ENCODE data around the gene UPF1.

The UPF1 gene

DNA sequence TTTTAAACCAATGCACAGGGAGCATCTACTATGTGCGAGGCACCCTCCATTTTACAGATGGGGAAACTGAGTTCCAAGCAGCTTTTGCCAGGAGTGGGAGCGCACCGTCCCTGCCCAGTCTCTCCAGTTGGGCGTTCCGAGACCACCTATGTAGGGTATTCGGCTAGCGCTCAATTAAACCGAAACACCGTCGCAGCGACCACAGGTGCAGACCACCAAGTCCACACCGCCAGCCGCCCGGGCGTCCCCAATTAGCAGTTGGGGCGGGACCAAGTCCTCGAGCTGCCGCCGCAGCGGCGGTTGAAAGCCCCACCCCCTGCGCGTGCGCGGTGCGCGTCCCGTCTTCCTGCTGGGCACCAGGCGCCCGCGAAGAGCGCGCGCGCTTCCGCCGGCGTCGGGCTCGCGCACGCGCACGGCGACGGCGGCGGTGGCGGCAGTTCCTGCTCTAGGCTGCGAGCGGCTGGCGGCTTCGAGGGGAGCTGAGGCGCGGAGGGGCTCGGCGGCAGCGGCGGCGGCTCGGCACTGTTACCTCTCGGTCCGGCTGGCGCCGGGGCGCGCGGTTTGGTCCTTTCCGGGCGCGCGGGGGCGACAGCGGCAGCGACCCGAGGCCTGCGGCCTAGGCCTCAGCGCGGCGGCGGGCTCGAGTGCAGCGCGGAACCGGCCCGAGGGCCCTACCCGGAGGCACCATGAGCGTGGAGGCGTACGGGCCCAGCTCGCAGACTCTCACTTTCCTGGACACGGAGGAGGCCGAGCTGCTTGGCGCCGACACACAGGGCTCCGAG lies at the start of gene UPF1:
UPF1 (plus strand) TSS at position 436 of the 782 bp plus-strand sequence; CDS start at position 687, 251 bp downstream.
- peak; percentile 95 for DNase-seq

DNA sequence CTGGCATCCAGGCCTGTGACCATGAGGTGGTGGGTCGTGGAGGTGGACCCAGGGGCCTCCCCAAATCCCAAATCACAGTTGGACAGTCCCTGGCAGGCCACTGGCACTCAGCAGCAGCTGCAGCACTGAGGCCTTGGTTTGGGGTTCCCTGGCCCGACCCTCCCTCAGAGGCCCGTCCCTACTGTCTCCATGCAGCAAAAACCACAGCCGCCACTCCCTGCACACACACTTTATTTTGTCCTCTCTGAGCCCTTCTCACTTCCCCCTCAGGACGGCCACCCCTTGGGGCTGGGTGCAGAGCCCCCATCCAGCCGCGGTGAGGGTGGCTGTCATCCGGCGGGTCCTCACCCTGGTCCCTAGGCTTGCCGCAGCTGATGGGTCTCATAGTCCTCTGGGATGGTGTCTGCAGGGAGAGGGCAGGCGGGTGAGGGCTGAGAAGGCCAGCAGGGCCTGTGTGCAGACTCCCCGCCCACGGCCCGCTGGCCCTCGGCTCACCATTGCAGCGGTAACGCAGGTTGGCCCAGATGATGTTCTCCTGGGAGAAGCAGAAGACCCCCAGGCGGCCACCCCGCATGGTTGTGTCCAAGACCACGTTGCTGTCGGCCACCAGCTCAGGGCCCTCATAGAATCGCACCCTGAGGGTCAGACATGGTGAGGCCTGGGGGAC lies 49.1 kb upstream of the UPF1 start:
- no peak for DNase-seq

DNA sequence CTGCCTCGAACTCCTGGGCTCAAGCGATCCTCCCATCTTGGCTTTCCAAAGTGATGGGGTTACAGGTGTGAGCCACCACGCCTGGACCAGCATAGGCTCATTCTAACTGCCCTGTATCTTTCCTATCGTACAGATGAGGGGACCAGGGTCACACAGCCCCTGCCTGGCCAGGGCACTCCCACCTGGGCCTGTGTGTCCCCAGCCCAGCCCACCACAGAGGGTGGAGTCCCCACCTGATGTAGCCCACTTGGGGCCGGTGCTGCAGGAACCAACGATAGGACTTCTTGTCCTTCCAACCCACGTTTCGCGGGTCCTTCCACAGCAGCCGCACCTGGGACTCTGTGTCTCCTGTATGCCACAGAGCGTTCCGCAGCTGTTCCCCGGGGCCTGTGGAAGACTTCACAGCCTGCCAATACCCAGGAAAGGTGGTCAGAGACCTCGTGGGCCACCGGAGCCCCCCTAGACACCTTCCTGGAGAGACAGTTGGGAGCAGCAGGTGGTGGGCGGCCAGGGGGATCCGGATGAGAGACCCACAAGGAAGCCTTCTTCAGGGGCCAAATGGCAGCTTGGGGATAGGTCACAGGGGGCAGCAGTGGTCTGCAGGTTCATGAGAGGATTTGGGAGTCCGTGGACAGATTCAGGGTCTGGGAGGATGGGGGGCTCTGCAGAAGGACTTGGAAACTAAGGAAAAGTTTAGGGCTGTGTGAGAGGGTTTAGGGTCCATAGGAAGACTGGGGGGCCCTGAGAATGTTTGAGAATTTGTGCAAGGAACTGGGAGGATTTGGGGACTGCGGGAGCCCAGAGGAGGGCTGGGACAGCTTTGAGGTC lies 47.6 kb upstream of the UPF1 start:
- DNase-seq, result no peak

DNA sequence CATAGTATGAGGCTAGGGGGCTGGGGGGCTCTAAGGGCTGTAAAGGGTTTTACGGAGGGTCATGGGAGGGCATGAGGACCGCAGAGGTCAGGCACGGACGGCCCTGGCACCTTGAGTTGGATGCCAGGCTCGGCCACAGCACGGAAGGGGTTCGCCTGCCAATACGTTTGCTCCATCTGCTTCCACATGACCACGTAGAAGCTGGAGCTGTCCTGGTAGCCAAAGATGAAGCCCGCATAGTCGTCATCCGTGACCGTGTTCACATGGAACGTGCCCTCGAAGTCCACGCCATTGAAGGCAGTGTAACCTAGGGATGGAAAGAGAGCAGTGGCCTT lies 47.0 kb upstream of the UPF1 start:
- no peak for DNase-seq

DNA sequence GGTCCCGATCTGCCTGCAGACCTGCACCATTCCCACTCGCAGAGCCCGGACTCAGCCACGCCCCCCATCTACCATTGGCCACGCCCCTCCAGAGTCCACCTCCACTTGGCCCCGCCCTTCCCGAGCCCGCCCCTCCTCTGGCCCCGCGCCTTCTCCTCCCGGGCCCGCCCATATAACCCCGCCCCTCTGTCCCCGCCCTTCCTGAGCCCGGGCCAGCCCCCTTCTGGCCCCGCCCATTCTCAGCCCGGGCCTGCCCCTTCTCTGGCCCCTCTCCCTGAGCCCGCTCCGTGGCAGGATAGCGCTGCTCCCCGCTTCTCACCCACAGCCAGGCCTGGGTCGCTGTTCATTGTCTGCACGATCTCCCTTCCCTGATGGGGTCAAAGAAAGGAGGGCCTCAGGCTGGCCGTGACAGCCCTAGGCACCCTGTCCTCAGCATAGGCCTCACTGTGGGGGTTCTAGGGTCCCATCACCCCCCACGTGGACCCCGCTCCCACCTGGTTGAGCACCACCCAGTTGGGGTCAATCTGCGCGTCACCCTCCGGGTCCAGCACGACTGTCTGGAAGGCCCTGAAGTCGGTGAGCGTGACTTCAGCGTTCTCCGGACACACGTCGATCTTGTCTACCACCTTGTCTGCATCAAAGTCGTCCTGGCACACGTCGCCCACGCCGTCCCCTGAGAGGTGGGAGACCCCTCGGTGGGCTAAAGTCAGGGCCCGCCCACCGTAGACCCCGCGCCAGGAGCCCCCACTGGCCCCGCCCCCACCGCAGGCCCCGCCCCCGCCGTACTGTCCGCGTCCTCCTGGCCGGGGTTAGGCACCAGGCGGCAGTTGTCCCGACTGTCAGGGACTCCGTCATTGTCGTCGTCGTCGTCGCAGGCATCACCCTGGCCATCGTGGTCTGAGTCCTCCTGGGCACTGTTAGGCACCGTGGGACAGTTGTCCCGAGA lies 46.3 kb upstream of the UPF1 start:
- peak; percentile 83 for DNase-seq

DNA sequence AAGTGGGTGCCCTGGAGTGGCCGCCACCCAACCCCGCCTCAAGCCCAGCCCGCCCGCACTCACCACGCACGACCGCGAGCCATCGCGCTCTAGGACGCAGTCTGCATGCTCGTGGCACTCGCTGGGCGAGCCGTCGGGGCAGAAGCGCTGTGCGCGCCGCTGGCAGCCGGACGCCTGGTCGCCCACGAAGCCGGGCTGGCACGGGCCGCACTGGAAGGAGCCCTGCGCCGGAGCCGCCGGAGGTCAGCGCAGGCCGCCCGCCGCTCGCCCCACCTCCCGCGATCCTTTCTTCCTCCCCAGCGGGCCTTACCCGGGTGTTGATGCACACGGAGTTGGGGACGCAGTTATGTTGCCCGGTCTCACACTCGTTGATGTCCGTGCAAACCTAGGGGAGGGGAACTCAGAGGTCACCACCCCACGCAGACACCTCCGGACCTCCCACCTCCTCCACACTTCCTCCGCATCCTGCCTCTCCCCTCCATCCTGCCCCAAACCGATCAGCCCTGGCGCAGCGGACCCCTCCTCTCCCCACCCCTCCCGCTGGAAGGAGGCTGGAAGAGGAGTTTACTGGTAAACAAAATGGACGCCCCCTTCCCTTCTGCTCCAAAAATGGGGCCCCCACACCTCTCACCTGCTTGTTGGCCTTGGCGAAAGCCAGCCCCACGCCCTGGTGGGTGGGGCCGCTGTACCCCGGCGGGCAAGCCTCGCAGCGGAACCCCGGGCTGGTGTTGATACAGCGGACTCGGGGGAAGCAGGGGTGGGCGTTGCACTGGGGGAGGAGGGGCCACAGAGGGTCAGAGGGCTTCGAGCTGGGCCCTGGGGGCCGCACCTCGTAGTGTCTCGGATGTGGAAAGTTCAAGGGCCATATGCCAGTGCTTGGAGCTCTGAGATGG lies 43.0 kb upstream of the UPF1 start:
- DNase-seq, result no peak

DNA sequence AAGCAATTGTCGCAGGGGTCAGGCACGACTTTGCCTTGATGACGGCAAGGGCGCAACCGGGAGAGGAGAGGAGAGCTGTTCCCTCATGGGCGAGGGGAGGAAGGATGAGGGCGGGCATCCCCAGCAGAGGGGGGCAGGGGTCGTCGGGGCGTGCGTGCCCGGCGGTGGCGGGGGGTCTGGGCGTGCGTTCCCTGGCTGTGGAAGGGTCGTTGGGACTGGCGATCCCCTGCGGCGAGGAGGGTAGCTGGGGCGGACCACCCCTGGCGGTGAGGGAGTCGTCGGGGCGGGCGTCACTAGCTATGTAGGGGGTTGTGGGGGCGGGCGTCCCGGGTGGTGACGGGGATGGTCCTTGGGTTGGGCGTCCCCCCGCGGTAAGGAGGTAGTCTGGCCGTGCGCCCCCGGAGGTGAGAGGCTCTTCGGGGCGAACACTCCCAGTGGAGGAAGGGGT lies 42.3 kb upstream of the UPF1 start:
- DNase-seq, result no peak

DNA sequence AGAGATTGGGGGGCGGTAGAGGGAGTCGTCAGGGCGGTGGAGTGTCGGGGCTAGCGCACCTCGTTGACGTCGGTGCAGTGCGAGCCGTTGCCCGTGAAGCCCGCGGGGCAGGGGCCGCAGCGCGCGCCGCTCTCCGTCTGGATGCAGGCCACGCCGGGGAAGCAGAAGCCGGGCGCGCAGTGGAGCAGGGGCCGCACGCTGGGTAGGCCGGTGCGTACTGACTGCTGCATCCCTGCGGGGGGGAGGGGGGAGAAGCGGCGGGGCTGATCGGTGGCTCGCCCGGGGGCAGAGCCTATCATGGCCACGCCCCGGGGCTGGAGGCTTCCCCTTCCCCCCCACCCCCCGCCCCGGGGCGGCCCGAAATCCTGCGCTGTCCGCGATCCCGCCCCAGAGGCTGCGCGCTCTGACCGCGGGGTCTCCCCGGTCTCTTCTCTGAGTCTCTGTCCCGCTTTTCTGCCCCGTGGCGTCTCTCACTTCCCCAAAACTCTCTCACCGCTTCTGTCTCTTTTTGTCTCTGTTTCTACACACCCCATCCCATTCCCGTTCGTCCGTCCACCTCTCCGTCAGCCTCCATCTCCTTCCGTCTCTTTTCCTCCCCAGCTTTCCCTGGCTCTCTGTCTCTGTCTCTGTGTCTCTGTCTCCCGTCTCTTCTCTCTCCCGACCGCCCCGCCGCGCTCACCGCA lies 41.7 kb upstream of the UPF1 start:
- DNase-seq, result peak; percentile 84

DNA sequence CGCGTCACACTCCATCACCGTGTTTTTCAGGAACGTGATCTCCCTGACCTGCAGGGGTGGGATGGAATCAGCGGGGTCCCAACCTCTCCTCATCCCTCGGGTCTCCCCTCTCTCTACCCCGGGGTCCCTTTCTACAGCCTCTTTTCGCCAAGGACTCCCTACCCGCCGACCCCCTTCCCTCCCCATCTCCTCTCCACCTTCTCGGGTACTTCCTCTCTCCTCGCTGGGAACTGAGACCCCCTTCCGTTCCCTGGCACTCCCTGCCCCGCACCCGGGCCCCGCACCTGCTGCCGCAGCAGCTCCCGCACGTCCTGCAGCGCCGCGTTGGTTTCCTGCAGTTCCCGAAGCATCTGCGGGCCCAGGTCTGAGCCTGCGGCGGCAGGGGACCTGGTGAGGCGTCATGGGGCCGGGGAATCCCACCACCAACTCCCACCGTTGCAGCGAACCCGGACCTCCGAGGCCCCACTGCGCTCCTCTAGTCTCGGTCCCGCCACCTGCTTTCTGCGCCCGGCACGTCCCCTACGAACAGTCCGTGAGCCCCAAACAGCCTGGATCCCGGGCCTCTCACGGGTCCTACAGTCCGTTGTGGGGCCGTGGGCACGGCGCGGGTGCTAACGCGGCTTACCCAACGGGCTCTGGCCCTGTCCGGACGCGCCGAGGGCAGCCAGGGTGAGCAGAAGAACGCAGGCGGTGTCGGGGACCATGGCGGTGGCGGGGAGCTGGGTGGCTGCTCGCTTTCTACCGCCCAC lies 41.0 kb upstream of the UPF1 start, which contains the start of gene COMP:
COMP (minus strand) TSS at position 740 of the 749 bp plus-strand sequence; CDS start at position 704, 36 bp downstream.
- DNase-seq, result no peak

DNA sequence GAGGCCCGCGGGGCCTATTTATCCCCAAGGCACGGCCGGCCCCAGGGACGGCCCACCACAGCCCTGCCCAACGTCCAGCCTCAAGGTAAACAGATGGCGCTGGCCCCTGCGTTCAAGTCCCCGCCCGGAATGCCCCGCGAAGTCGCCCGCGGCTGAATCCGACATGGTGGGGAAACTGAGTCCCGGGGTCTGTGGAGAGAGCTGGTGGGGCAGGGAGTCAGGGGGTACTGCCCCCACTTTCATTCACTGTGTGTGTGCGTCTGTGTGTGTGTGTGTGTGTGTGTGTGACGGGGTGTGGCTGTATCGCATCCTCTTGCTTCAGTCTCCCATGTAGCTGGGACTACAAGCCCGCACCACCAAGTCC lies 40.5 kb upstream of the UPF1 start:
- no peak for DNase-seq

DNA sequence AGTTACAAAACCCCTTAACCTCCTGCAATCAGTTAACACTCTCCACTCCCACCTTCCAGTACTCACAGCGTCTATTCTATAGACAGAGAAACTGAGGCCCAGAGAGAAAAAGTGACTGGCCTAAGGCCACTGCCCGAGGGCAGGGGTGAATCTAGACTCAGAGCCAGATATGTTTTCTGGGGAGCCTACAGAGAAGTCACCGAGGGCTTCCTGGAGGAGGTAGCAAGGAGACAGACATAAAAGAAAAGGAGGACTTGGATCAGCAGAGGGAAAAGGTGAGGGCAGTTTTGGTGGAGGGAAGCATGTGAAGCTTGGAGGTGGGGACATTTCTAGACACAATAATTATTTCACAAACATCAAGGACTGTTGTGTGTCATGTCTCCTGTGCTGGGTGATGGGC lies 39.1 kb upstream of the UPF1 start:
- DNase-seq, result no peak

DNA sequence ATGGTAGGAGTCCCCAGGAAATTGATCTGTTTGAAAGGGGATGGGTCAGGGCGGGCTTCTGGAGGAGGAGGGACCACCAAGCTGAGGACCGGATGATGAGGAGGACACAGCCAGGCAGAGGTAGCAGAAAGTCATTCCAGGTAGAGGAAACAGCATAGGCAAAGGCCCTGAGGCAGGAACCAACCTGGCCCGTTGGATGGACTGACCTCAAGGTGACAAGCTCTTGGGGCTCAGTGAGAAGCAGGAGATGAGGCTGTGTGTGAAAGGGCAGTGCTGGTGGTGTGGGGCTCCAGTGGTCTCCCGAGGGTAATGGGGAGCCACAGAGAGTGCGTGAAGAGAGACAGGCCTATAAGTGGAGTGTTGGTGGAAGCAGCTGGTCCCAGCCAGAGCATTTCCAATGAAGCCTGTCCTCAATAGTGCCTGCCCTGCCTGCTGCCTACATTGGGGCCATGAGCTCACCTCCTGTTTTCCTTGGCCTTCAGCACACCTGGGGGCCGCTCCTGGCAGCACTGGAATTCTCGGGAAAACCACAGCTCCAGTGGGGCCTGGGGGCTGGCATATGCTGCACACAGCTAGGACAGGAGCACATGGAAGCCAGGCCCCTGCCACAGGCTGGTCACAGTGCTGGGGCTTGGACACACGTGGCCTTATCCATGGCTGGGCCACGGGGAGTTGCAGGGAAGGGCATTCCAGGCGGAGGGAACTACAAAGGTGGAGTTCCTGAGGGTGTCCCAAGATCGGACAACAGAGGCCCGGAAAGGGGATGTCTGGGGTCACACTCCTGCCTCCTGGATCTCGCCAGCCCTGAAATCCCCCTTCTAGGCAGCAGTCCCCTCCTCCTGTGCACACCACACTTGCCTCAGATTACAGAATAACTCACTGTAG lies 38.4 kb upstream of the UPF1 start:
- no peak for DNase-seq

DNA sequence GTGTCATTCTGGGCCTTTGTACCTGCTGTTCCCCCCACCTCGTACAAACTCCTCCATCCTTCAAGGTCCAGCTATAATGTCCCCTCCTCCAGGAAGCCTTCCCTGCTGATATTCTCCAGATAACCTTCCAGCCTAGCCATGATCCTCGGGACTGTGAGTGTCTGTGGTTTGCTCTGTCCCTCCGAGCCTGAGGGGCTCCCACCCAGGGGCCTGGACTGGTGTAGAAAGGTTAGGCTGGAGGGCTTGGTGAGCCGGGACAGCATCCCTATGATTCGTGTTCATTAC lies 37.8 kb upstream of the UPF1 start:
- DNase-seq, result no peak

DNA sequence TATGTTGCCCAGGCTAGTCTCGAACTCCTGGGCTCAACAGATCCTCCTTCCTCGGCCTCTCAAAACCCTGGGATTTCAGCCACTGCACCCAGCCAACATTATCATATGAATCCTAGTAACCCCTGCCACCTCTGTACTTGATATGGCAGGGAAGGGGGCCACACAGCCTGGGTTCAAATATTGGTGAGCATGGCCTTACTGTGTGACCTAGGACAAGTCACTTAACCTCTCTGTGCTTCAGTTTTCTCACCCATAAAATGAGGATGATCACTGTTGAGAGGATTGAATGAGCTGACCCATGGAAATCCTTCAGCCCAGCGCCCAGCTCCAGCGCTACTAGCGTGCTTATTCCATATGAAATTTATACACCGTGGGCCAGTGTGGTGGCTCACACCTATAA lies 37.1 kb upstream of the UPF1 start:
- DNase-seq, result no peak

DNA sequence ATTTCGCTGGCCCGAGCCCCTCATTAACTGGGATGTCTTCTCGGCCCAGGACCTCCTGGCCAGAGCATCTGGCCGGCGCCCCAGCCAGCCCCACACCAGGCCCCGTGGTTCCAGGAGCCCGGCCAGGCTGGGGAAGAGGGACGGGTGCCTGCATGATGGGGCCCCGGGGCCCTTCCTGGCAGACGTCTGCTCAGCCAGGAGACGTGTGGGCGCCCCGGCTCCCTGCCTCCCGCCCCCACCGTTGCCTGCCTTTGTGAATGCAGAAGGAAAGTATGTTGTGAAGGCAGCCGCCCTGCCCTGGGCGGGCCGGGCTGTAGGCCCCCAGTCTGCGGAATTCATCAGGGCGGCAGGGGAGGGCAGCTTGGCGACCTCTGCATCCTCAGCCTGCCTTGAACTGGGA lies 36.2 kb upstream of the UPF1 start:
- DNase-seq, result no peak

DNA sequence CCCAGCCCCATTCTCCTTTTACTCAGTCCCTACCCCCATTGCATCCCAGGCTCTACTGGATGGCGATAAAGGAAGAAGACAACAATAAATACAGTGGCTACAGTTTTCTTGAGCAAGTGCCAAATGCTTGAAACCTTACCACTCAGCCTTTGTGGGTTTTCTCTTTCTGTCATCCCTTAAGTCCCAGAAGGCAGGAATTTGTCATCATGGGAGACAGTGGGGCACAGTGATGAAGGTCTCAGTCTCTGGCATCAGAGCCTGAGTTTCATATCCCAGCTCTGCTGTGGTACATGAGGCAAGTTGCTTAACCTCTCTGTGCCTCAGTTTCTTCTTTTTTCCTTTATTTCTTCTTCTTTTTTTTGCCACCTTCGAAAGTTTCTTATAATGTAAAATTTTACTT lies 35.5 kb upstream of the UPF1 start:
- no peak for DNase-seq

DNA sequence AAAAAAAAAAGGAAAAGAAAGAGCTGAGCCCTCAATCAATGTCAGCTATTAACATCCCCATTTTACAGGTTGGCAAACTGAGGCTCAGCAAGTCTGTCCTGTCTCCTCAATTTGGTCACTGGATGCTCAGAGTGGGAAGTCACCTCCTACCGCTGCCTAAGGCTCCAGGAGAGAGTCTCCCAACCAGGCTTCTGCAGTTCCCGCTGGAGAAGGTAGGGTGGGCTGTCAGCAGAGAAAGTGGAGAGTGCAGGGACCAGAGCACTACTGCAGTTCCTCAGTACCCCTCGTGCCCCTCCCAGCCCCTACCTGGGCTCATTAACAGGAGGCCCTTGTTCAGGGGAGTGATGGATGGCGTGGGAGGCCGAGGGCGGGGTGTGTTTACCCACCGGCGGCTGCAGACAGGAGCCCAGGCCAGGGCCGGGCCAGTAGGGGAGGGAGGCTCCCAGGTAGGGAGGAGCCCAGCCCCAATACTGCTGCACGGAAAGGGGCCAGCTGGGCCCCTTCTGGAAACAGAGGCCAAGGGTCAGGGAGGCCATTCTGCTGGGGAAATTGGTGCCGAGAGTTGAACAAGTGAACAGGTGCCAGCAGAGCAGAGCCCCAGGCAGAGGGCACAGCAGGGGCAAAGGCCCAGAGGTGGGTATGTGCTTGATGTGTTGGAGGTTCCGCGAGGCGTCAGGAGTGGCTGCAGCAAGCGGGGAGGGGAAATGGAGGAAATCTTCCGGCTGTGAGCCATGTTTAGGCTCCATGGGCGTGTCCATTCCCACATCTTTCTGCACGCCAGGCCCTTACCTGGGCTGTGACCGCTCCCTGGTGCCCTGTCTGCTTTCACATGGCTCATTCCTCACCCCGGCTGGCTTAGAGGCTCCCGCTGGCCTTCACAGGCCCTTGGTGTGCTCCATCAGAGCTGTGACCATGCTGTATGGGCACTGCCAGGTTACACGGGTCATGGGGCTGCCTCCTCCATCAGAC lies 33.1 kb upstream of the UPF1 start:
- DNase-seq, result peak; percentile 65

DNA sequence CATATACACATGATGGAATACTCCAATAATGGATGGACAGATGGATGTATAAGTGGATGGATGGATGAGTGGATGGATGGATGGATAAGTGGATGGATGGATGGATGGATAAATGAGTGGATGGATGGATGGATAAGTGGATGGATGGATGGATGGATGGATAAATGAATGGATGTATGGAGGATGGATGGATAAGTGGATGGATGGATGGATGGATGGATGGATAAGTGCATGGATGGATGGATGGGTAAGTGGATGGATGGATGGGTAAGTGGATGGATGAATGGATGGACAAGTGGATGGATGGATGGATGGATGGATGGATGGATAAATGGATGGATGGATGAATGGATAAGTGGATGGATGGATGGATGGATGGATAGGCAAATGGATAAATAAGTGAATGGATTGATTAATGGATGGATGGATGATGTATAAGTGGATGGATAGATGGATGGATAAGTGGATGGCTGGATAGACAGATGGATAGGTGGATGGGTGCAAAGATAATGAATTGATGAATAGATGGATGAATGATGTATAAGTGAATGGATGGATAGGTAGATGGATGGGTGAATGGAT lies 32.3 kb upstream of the UPF1 start:
- DNase-seq, result no peak
